Transverse colon (tissue), 4 donors: ENCODE results near the gene RSU1. TPM values are rescaled to one million over a fixed set of nuclear protein-coding genes. Genes with fewer than 3 reads are reported as not detected.

Source experiments
- DNase-seq: peaks from one replicate; pipeline ENCODE4 v3.0.0-alpha.2; 2019
- H3K27ac ChIP-seq, 4 donors: fragments of 200-600 bp; sonication (generic); 2 replicates each; pipeline ENCODE4 v1.5.1; 2016 to 2018; ENCODE audit warnings: inconsistent platforms in 4 of 4
- H3K27me3 ChIP-seq: fragments of 200-600 bp; sonication (generic); 2 replicates; pipeline ENCODE4 v1.5.1; 2017; ENCODE audit warnings: inconsistent platforms
- H3K36me3 ChIP-seq, 4 donors: fragments of 200-600 bp; sonication (generic); 2 replicates each; pipeline ENCODE4 v1.5.1; 2017 to 2019; ENCODE audit warnings: inconsistent platforms in 4 of 4
- H3K4me1 ChIP-seq, 4 donors: fragments of 200-600 bp; sonication (generic); 2 replicates each; pipeline ENCODE4 v1.5.1; 2017 to 2020; ENCODE audit warnings: inconsistent platforms in 4 of 4
- H3K4me3 ChIP-seq, 4 donors: fragments of 200-600 bp; sonication (generic); 1 replicate in 1 of 4; 2 replicates in 3 of 4; pipeline versions ENCODE4 v1.5.1 to v1.6.1; 2017 to 2019; ENCODE audit warnings: inconsistent platforms in 4 of 4
- H3K9me3 ChIP-seq, 2 donors: fragments of 200-600 bp; sonication (generic); 2 replicates each; pipeline ENCODE4 v1.5.1; 2017 to 2019; ENCODE audit warnings: inconsistent platforms in 2 of 2
- CTCF ChIP-seq, 5 experiments: fragments of 200-600 bp in 3 of 5; fragments of 450-650 bp in 2 of 5; sonication (generic) in 3 of 5; IDR thresholded peaks; 1 replicate in 2 of 5; 2 replicates in 3 of 5; pipeline ENCODE4 v1.5.1; 2016 to 2017; ENCODE audit warnings: antibody characterized with exemption in 5 of 5, inconsistent platforms in 3 of 5, mild to moderate bottlenecking in 2 of 5, moderate library complexity in 1 of 5
- EP300 ChIP-seq: sonication (generic); formaldehyde crosslinking; IDR thresholded peaks from one replicate; pipeline ENCODE4 v1.6.1; 2017; ENCODE audit warnings: antibody characterized with exemption, low read depth
- POLR2A ChIP-seq: fragments of 450-650 bp; IDR thresholded peaks from one replicate; pipeline ENCODE4 v1.6.1; 2016; ENCODE audit warnings: antibody characterized with exemption, mild to moderate bottlenecking, moderate library complexity
- POLR2AphosphoS5 ChIP-seq, 3 donors: sonication (generic); formaldehyde crosslinking; IDR thresholded peaks; one replicate each; pipeline ENCODE4 v1.6.1; 2016; ENCODE audit warnings: antibody characterized with exemption in 3 of 3
- WGBS, 2 donors: methylation state at CpG; one replicate each; pipeline ENCODE4 v1.1.5; 2018; ENCODE audit warnings: low coverage in 1 of 2; 5-methylcytosine and 5-hydroxymethylcytosine counted together
- in situ Hi-C, 4 donors: fragments of 200-750 bp; cut with MboI; loops; one replicate each; pipeline versions ENCODE4 v1.15.0 to v1.15.1; 2017; ENCODE audit warnings: low sequenced_read_pairs in 3 of 4, low pct_ligation_motif_present in 1 of 4, low pct_unique_long_range_greater_than_20kb in 1 of 4
- intact Hi-C: fragments of 100-400 bp; cut with DNase I; formaldehyde crosslinking; loops from one replicate; pipeline ENCODE4 v1.15.1; 2023; ENCODE audit warnings: low total_unique reads
- total RNA-seq, 4 donors: library from RNA; depleted of rRNA; stranded (reverse); fragments of >200 nt; gene quantifications; one replicate each; pipeline ENCODE4 v1.1.0, GENCODE V29; 2016

The RSU1 gene
- total RNA-seq, 4 donors from 2014 or later, result 25.9 to 132 (median 67.0) TPM

GRCh38 chr10:16653224-16653623 lies 164.0 kb downstream of the RSU1 start:
- no peaks in the 10 kb centered on the region for H3K27me3 ChIP-seq
- no peaks in the 10 kb centered on the region for H3K4me1 ChIP-seq
- in situ Hi-C loops, result no loop called here
- no peaks in the 10 kb centered on the region for H3K9me3 ChIP-seq
- 64 to 68% methylated on average over 4 of the region's 4 CpGs for WGBS, 2 donors
- H3K36me3 ChIP-seq, result no peaks in the 10 kb centered on the region
- DNase-seq, result no peak
- H3K27ac ChIP-seq, result no peak overlapping the region
- intact Hi-C loops, result no loop called here
- TF ChIP-seq EP300 (no peak), CTCF (IDR thresholded peaks at IDR 0.05) (no peak), POLR2AphosphoS5 (IDR thresholded peaks at IDR 0.05) (no peak), POLR2A (no peak)
- H3K4me3 ChIP-seq, result no peak overlapping the region

GRCh38 chr10:16652154-16652553 lies 165.1 kb downstream of the RSU1 start:
- H3K27me3 ChIP-seq, result no peaks in the 10 kb centered on the region
- no peaks in the 10 kb centered on the region for H3K36me3 ChIP-seq
- no peaks in the 10 kb centered on the region for H3K4me1 ChIP-seq
- no peak overlapping the region for H3K27ac ChIP-seq
- in situ Hi-C loops (no loop called here), intact Hi-C loops (no loop called here)
- TF ChIP-seq POLR2AphosphoS5 (IDR thresholded peaks at IDR 0.05) (no peak), CTCF (IDR thresholded peaks at IDR 0.05) (no peak), POLR2A (no peak), EP300 (no peak)
- no peak overlapping the region for H3K4me3 ChIP-seq
- H3K9me3 ChIP-seq, result no peaks in the 10 kb centered on the region
- 80% methylated on average over 5 of the region's 5 CpGs for WGBS, 2 donors
- DNase-seq, result no peak

- no peaks in the 10 kb centered on the region for H3K36me3 ChIP-seq
- no peak overlapping the region for H3K27ac ChIP-seq
- TF ChIP-seq POLR2A, result no peak
- no peak for TF ChIP-seq EP300
- no peak for TF ChIP-seq POLR2AphosphoS5 (IDR thresholded peaks at IDR 0.05)
- TF ChIP-seq CTCF (IDR thresholded peaks at IDR 0.05), result no peak
- in situ Hi-C loops (no loop called here), intact Hi-C loops (no loop called here)
- 74 to 79% methylated on average over 2 of the region's 2 CpGs for WGBS, 2 donors
- H3K9me3 ChIP-seq, result no peaks in the 10 kb centered on the region
- H3K27me3 ChIP-seq, result no peaks in the 10 kb centered on the region
- no peak overlapping the region for H3K4me3 ChIP-seq
- no peaks in the 10 kb centered on the region for H3K4me1 ChIP-seq
- DNase-seq, result no peak
Measured at GRCh38 chr10:16649757-16650156, 167.5 kb downstream of the RSU1 start.

GRCh38 chr10:16648366-16648765 lies 168.9 kb downstream of the RSU1 start:
- intact Hi-C loops (no loop called here), in situ Hi-C loops (no loop called here)
- Histone ChIP-seq H3K4me1 (no peaks in the 10 kb centered on the region), H3K36me3 (no peaks in the 10 kb centered on the region), H3K27ac (no peak overlapping the region), H3K9me3 (no peaks in the 10 kb centered on the region), H3K4me3 (no peak overlapping the region), H3K27me3 (no peaks in the 10 kb centered on the region)
- WGBS, 2 donors, result 85 to 89% methylated on average over 2 of the region's 2 CpGs
- TF ChIP-seq POLR2AphosphoS5 (IDR thresholded peaks at IDR 0.05) (no peak), EP300 (no peak), CTCF (IDR thresholded peaks at IDR 0.05) (no peak), POLR2A (no peak)
- no peak for DNase-seq
